ENCODE measurements around the gene MAP3K15. TPM values are rescaled to one million over a fixed set of nuclear protein-coding genes. Genes with fewer than 3 reads are reported as not detected.

MAP3K15 gene
- polyA plus RNA-seq, 1 donor (not counting 4 experiments of a cell fraction or from before 2014, with no cell fraction given), result 0.03 TPM

- no peak overlapping the region for H3K27ac ChIP-seq (ENCODE audit: control insufficient read depth, insufficient read depth, low read length)
- H3K9me3 ChIP-seq (ENCODE audit: control insufficient read depth, low read depth, low read length), result no peaks in the 10 kb centered on the region
- H3K4me1 ChIP-seq (ENCODE audit: control insufficient read depth, extremely low read depth, insufficient read depth, low read length), result no peaks in the 10 kb centered on the region
- H2AFZ ChIP-seq (ENCODE audit: control insufficient read depth, low read length), result no peak overlapping the region
- FAIRE-seq (no peak), DNase-seq (ENCODE audit: low read depth, low spot score) (no peak)
- TF ChIP-seq EZH2 (IDR thresholded peaks at IDR 0.05; ENCODE audit: low read length), result no peak
- TF ChIP-seq, protein P1, sequence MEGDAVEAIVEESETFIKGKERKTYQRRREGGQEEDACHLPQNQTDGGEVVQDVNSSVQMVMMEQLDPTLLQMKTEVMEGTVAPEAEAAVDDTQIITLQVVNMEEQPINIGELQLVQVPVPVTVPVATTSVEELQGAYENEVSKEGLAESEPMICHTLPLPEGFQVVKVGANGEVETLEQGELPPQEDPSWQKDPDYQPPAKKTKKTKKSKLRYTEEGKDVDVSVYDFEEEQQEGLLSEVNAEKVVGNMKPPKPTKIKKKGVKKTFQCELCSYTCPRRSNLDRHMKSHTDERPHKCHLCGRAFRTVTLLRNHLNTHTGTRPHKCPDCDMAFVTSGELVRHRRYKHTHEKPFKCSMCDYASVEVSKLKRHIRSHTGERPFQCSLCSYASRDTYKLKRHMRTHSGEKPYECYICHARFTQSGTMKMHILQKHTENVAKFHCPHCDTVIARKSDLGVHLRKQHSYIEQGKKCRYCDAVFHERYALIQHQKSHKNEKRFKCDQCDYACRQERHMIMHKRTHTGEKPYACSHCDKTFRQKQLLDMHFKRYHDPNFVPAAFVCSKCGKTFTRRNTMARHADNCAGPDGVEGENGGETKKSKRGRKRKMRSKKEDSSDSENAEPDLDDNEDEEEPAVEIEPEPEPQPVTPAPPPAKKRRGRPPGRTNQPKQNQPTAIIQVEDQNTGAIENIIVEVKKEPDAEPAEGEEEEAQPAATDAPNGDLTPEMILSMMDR (optimal IDR thresholded peaks at IDR 0.05 in 1 of 3, IDR thresholded peaks at IDR 0.05 in 1 of 3, conservative IDR thresholded peaks at IDR 0.05 in 1 of 3; ENCODE audit: extremely low read depth in 1 of 3, insufficient read depth in 2 of 3, low read length in 3 of 3), result peak; percentile 55 to 81 (median 72)
- no peak overlapping the region for H3K9ac ChIP-seq (ENCODE audit: control insufficient read depth, extremely low read depth, insufficient read depth, low read length)
- no peak overlapping the region for H3K4me3 ChIP-seq (ENCODE audit: control insufficient read depth in 2 of 3, extremely low read depth in 1 of 3, insufficient read depth in 2 of 3, low read depth in 1 of 3, low read length in 3 of 3)
- no peaks in the 10 kb centered on the region for H3K36me3 ChIP-seq (ENCODE audit: control insufficient read depth in 2 of 2, extremely low read depth in 1 of 2, insufficient read depth in 2 of 2, low read length in 2 of 2)
- H4K20me1 ChIP-seq (ENCODE audit: control insufficient read depth, extremely low read depth, insufficient read depth, low read length), result no peaks in the 10 kb centered on the region
- no peaks in the 10 kb centered on the region for H3K9me1 ChIP-seq (ENCODE audit: control insufficient read depth, extremely low read depth, insufficient read depth, low read length)
- dilution Hi-C loops (cut with MboI; ENCODE audit: extremely low pct_ligation_motif_present, low sequenced_read_pairs), result no loop called here
- no peaks in the 10 kb centered on the region for H3K27me3 ChIP-seq (ENCODE audit: control insufficient read depth, extremely low read depth, insufficient read depth, low read length)
- no peak overlapping the region for H3K4me2 ChIP-seq (ENCODE audit: control insufficient read depth, extremely low read depth, insufficient read depth, low read depth, low read length)
- no peaks in the 10 kb centered on the region for H3K79me2 ChIP-seq (ENCODE audit: control insufficient read depth, insufficient read depth, low read length)
Observed at GRCh38 chrX:19382555-19383145, 132.7 kb downstream of the MAP3K15 start.

GRCh38 chrX:19381326-19381725, 134.0 kb downstream of the MAP3K15 start:
- Histone ChIP-seq H3K27ac (ENCODE audit: control insufficient read depth, insufficient read depth, low read length) (no peak overlapping the region), H3K9me1 (ENCODE audit: control insufficient read depth, extremely low read depth, insufficient read depth, low read length) (no peaks in the 10 kb centered on the region), H3K9me3 (ENCODE audit: control insufficient read depth, low read depth, low read length) (no peaks in the 10 kb centered on the region), H3K4me1 (ENCODE audit: control insufficient read depth, extremely low read depth, insufficient read depth, low read length) (no peaks in the 10 kb centered on the region), H3K4me2 (ENCODE audit: control insufficient read depth, extremely low read depth, insufficient read depth, low read depth, low read length) (no peak overlapping the region), H4K20me1 (ENCODE audit: control insufficient read depth, extremely low read depth, insufficient read depth, low read length) (no peaks in the 10 kb centered on the region), H3K36me3 (ENCODE audit: control insufficient read depth in 2 of 2, extremely low read depth in 1 of 2, insufficient read depth in 2 of 2, low read length in 2 of 2) (no peaks in the 10 kb centered on the region), H3K4me3 (ENCODE audit: control insufficient read depth in 2 of 3, extremely low read depth in 1 of 3, insufficient read depth in 2 of 3, low read depth in 1 of 3, low read length in 3 of 3) (no peak overlapping the region), H3K79me2 (ENCODE audit: control insufficient read depth, insufficient read depth, low read length) (no peaks in the 10 kb centered on the region), H3K9ac (ENCODE audit: control insufficient read depth, extremely low read depth, insufficient read depth, low read length) (no peak overlapping the region), H3K27me3 (ENCODE audit: control insufficient read depth, extremely low read depth, insufficient read depth, low read length) (no peaks in the 10 kb centered on the region), H2AFZ (ENCODE audit: control insufficient read depth, low read length) (no peak overlapping the region)
- no peak for DNase-seq (ENCODE audit: low read depth, low spot score)
- TF ChIP-seq EZH2 (IDR thresholded peaks at IDR 0.05; ENCODE audit: low read length), result no peak
- TF ChIP-seq, protein P1 (optimal IDR thresholded peaks at IDR 0.05 in 1 of 3, IDR thresholded peaks at IDR 0.05 in 1 of 3, conservative IDR thresholded peaks at IDR 0.05 in 1 of 3; ENCODE audit: extremely low read depth in 1 of 3, insufficient read depth in 2 of 3, low read length in 3 of 3), result no peak
- dilution Hi-C loops (cut with MboI; ENCODE audit: extremely low pct_ligation_motif_present, low sequenced_read_pairs), result no loop called here
- FAIRE-seq, result no peak

Measured in keratinocyte (primary cell).